Measurements from ENCODE around the gene DIABLO.

Gene DIABLO

DNA sequence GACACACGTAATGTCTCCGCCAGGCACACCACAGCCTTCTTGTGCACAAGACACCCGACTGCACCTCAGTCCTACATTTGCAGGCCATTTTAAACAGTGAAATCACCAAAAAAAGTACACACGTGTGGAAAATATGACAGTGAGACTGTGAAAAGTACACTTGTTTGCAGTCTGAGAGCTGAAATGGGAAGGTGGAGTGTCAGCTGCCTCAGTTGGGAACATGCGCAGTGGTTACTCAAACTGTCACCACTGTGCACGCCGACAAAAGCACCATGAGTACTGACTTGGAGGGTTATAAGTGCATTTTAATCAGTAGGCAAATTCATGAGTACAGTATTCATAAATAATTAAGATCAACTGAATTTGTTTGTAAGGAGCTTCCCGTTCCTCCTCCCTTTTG is 24.7 kb upstream of the DIABLO start:
- no peak overlapping the region for H3K4me2 ChIP-seq (ENCODE audit: low read depth, low read length, poor library complexity, severe bottlenecking)
- H3K9me3 ChIP-seq (ENCODE audit: insufficient read depth, low read length) = no peaks in the 10 kb centered on the region
- no peaks in the 10 kb centered on the region for H3K27me3 ChIP-seq (ENCODE audit: low read length)
- no peak overlapping the region for H2AFZ ChIP-seq (ENCODE audit: low read depth, low read length, severe bottlenecking)
- no peaks in the 10 kb centered on the region for H3K36me3 ChIP-seq (ENCODE audit: low read length)
- H3K27ac ChIP-seq (ENCODE audit: low read depth, low read length) = no peak overlapping the region
- H3K4me3 ChIP-seq (ENCODE audit: insufficient read depth, low read length, poor library complexity, severe bottlenecking) = no peak overlapping the region
- no peaks in the 10 kb centered on the region for H3K79me2 ChIP-seq (ENCODE audit: insufficient read depth, low read length)
- H3K9ac ChIP-seq (ENCODE audit: low read length) = no peak overlapping the region
- no peaks in the 10 kb centered on the region for H3K9me2 ChIP-seq (replicated peaks; ENCODE audit: insufficient read depth, low read length)
- H4K20me1 ChIP-seq (ENCODE audit: low read depth, low read length) = no peaks in the 10 kb centered on the region
- H3F3A ChIP-seq (ENCODE audit: insufficient read depth) = no peaks in the 10 kb centered on the region
- TF ChIP-seq, protein P1, sequence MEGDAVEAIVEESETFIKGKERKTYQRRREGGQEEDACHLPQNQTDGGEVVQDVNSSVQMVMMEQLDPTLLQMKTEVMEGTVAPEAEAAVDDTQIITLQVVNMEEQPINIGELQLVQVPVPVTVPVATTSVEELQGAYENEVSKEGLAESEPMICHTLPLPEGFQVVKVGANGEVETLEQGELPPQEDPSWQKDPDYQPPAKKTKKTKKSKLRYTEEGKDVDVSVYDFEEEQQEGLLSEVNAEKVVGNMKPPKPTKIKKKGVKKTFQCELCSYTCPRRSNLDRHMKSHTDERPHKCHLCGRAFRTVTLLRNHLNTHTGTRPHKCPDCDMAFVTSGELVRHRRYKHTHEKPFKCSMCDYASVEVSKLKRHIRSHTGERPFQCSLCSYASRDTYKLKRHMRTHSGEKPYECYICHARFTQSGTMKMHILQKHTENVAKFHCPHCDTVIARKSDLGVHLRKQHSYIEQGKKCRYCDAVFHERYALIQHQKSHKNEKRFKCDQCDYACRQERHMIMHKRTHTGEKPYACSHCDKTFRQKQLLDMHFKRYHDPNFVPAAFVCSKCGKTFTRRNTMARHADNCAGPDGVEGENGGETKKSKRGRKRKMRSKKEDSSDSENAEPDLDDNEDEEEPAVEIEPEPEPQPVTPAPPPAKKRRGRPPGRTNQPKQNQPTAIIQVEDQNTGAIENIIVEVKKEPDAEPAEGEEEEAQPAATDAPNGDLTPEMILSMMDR (IDR thresholded peaks at IDR 0.05; ENCODE audit: insufficient read depth, low read length, poor library complexity, severe bottlenecking) = no peak
- no peak for TF ChIP-seq EZH2phosphoT487 (conservative IDR thresholded peaks at IDR 0.05; ENCODE audit: low read length)

GRCh38 chr12:122250047-122250446 is 24.2 kb upstream of the DIABLO start:
- no peaks in the 10 kb centered on the region for H3K9me3 ChIP-seq (ENCODE audit: insufficient read depth, low read length)
- no peak overlapping the region for H3K4me3 ChIP-seq (ENCODE audit: insufficient read depth, low read length, poor library complexity, severe bottlenecking)
- no peaks in the 10 kb centered on the region for H3F3A ChIP-seq (ENCODE audit: insufficient read depth)
- H3K36me3 ChIP-seq (ENCODE audit: low read length) = no peaks in the 10 kb centered on the region
- TF ChIP-seq, protein P1 (IDR thresholded peaks at IDR 0.05; ENCODE audit: insufficient read depth, low read length, poor library complexity, severe bottlenecking) = no peak
- TF ChIP-seq EZH2phosphoT487 (conservative IDR thresholded peaks at IDR 0.05; ENCODE audit: low read length) = no peak
- H3K27me3 ChIP-seq (ENCODE audit: low read length) = no peaks in the 10 kb centered on the region
- H3K27ac ChIP-seq (ENCODE audit: low read depth, low read length) = no peak overlapping the region
- no peak overlapping the region for H2AFZ ChIP-seq (ENCODE audit: low read depth, low read length, severe bottlenecking)
- no peaks in the 10 kb centered on the region for H3K9me2 ChIP-seq (replicated peaks; ENCODE audit: insufficient read depth, low read length)
- no peaks in the 10 kb centered on the region for H3K79me2 ChIP-seq (ENCODE audit: insufficient read depth, low read length)
- H4K20me1 ChIP-seq (ENCODE audit: low read depth, low read length) = no peaks in the 10 kb centered on the region
- H3K4me2 ChIP-seq (ENCODE audit: low read depth, low read length, poor library complexity, severe bottlenecking) = no peak overlapping the region
- H3K9ac ChIP-seq (ENCODE audit: low read length) = no peak overlapping the region

DNA sequence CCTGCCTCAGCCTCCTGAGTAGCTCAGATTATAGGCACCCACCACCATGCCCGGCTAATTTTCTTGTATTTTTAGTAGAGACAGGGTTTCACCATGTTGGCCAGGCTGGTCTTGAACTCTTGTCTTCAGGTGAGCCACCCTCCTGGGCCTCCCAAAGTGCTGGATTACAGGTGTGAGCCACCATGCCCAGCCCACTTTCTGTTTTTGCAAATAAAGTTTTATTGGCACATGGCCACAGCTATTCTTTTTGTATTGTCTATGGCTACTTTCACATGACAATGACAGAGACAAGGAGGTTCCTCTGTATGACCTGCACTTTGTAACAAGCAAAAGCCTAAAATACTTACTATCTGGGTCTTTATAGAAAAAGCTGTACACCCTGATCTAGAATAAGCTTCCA is 19.7 kb upstream of the DIABLO start:
- Histone ChIP-seq H3K9ac (ENCODE audit: low read length) (no peak overlapping the region), H3K9me3 (ENCODE audit: insufficient read depth, low read length) (no peaks in the 10 kb centered on the region), H3F3A (ENCODE audit: insufficient read depth) (no peaks in the 10 kb centered on the region), H3K79me2 (ENCODE audit: insufficient read depth, low read length) (no peaks in the 10 kb centered on the region), H3K36me3 (ENCODE audit: low read length) (no peaks in the 10 kb centered on the region), H3K9me2 (replicated peaks; ENCODE audit: insufficient read depth, low read length) (no peaks in the 10 kb centered on the region), H3K27ac (ENCODE audit: low read depth, low read length) (no peak overlapping the region), H2AFZ (ENCODE audit: low read depth, low read length, severe bottlenecking) (no peak overlapping the region), H3K4me3 (ENCODE audit: insufficient read depth, low read length, poor library complexity, severe bottlenecking) (no peak overlapping the region), H4K20me1 (ENCODE audit: low read depth, low read length) (no peaks in the 10 kb centered on the region), H3K27me3 (ENCODE audit: low read length) (no peaks in the 10 kb centered on the region), H3K4me2 (ENCODE audit: low read depth, low read length, poor library complexity, severe bottlenecking) (no peak overlapping the region)
- TF ChIP-seq EZH2phosphoT487 (conservative IDR thresholded peaks at IDR 0.05; ENCODE audit: low read length) = no peak

- Histone ChIP-seq H3F3A (ENCODE audit: insufficient read depth) (no peaks in the 10 kb centered on the region), H3K9me2 (replicated peaks; ENCODE audit: insufficient read depth, low read length) (no peaks in the 10 kb centered on the region), H3K27me3 (ENCODE audit: low read length) (no peaks in the 10 kb centered on the region), H3K4me2 (ENCODE audit: low read depth, low read length, poor library complexity, severe bottlenecking) (no peak overlapping the region), H3K9me3 (ENCODE audit: insufficient read depth, low read length) (no peaks in the 10 kb centered on the region), H2AFZ (ENCODE audit: low read depth, low read length, severe bottlenecking) (no peak overlapping the region), H3K36me3 (ENCODE audit: low read length) (no peaks in the 10 kb centered on the region), H3K4me3 (ENCODE audit: insufficient read depth, low read length, poor library complexity, severe bottlenecking) (no peak overlapping the region), H3K27ac (ENCODE audit: low read depth, low read length) (no peak overlapping the region), H3K9ac (ENCODE audit: low read length) (no peak overlapping the region), H3K79me2 (ENCODE audit: insufficient read depth, low read length) (no peaks in the 10 kb centered on the region), H4K20me1 (ENCODE audit: low read depth, low read length) (no peaks in the 10 kb centered on the region)
- TF ChIP-seq EZH2phosphoT487 (conservative IDR thresholded peaks at IDR 0.05; ENCODE audit: low read length) = no peak
- TF ChIP-seq, protein P1 (IDR thresholded peaks at IDR 0.05; ENCODE audit: insufficient read depth, low read length, poor library complexity, severe bottlenecking) = no peak
Observed at GRCh38 chr12:122244565-122245371, 18.9 kb upstream of the DIABLO start.
